ENCODE measurements around the gene TTC5.

The TTC5 gene, protein sequence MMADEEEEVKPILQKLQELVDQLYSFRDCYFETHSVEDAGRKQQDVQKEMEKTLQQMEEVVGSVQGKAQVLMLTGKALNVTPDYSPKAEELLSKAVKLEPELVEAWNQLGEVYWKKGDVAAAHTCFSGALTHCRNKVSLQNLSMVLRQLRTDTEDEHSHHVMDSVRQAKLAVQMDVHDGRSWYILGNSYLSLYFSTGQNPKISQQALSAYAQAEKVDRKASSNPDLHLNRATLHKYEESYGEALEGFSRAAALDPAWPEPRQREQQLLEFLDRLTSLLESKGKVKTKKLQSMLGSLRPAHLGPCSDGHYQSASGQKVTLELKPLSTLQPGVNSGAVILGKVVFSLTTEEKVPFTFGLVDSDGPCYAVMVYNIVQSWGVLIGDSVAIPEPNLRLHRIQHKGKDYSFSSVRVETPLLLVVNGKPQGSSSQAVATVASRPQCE

DNA sequence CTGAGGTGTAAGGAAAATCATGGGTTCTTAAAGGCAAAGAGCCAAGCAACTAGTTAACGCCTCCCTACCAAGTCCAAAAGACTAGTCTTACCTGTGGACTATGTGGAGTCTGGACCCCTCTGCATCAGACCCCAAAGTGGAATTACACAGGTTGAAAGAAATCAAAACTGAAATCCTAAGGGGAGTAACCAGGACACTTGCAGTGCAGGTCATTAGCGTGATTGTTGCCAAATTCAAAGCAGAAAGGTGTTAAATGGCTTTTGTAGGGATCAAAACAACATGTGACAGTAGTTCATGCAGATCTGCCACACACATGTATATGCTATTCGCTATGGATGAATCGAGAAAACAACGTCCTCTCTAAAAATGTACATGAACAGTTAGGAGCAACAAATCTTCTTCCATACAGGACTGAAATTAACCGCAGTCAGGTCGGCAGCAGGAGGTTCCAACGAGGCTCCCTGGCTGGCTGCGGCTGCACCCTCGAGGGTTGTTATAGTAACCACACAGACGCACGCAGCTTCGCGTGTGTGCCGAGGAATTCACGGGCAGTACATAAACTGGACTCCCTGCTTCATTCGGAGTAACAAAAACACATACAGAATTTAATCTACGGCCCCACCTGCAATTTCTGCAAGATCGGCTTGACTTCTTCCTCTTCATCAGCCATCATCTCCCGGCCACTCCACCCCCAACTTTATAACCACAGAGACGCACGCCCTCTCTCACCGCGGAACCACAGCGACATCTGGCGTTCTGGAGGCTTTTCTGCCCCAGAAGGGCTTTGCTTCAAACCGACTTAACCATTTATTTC lies at the start of gene TTC5:
Gene TTC5 (minus strand): TSS at position 687 of the 814 bp plus-strand sequence. CDS start 14 bp downstream, at position 673.
- H3K27ac Mint-ChIP-seq, result peak within 1 kb of the TSS; percentile 23
- H3K4me3 Mint-ChIP-seq, result peak within 1 kb of the TSS; percentile 97
- H3K36me3 Mint-ChIP-seq (ENCODE audit: low read depth), result peaks cover 22% of the 10 kb centered on the region
- H3K27me3 Mint-ChIP-seq (ENCODE audit: low read depth, poor library complexity), result no peaks in the 10 kb centered on the region
- DNase-seq, result peak; percentile 91
- H3K4me1 Mint-ChIP-seq, result peaks cover 27% of the 10 kb centered on the region
- TF ChIP-seq, protein P1, sequence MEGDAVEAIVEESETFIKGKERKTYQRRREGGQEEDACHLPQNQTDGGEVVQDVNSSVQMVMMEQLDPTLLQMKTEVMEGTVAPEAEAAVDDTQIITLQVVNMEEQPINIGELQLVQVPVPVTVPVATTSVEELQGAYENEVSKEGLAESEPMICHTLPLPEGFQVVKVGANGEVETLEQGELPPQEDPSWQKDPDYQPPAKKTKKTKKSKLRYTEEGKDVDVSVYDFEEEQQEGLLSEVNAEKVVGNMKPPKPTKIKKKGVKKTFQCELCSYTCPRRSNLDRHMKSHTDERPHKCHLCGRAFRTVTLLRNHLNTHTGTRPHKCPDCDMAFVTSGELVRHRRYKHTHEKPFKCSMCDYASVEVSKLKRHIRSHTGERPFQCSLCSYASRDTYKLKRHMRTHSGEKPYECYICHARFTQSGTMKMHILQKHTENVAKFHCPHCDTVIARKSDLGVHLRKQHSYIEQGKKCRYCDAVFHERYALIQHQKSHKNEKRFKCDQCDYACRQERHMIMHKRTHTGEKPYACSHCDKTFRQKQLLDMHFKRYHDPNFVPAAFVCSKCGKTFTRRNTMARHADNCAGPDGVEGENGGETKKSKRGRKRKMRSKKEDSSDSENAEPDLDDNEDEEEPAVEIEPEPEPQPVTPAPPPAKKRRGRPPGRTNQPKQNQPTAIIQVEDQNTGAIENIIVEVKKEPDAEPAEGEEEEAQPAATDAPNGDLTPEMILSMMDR (IDR thresholded peaks at IDR 0.05), result peak; percentile 92
- peaks cover 14% of the 10 kb centered on the region for H3K9me3 Mint-ChIP-seq

DNA sequence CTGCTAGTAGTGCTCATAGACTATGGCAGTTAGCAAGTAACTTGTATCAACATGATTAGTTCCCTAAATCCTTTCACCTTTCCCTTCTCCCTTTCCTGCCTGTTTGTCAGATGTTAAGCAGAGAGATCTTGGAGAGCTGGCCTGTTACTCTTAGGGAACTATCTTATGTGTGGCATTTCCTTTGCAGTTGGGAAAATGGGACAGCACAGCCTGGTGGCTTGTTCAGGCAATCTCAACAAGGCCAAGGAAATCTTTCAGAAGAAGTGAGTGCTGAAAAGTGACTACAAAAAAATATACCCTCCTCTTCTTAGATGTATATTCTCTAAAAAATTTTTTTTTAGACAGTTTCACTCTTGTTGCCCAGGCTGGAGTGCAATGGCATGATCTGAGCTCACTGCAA lies 45.1 kb upstream of the TTC5 start:
- no peak for DNase-seq
- Mint-ChIP-seq H3K27me3 (ENCODE audit: low read depth, poor library complexity) (no peaks in the 10 kb centered on the region), H3K27ac (no peak overlapping the region), H3K4me3 (no peak overlapping the region), H3K4me1 (no peaks in the 10 kb centered on the region), H3K9me3 (no peaks in the 10 kb centered on the region), H3K36me3 (ENCODE audit: low read depth) (peaks cover 81% of the 10 kb centered on the region)
- TF ChIP-seq, protein P1 (IDR thresholded peaks at IDR 0.05), result no peak

DNA sequence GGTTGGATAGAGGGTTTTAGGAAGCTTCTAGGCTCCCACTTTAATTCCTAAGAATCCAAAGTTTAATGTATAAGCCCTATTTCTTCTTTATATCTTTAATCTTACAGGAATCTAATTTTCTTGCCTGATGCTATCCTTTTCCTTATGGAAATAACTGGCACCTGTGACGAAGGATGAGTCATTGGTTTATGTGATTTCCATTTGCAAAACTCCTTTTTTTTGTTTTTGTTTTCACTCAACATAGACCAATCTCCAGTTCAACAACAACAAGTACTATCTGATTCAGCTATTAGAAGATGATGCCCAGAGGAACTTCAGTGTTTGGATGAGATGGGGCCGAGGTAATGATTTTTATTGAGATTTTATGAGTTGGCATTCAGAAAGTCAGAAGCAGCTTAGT lies 44.5 kb upstream of the TTC5 start:
- Mint-ChIP-seq H3K27ac (no peak overlapping the region), H3K27me3 (ENCODE audit: low read depth, poor library complexity) (no peaks in the 10 kb centered on the region), H3K4me3 (no peak overlapping the region), H3K36me3 (ENCODE audit: low read depth) (peaks cover 81% of the 10 kb centered on the region), H3K9me3 (no peaks in the 10 kb centered on the region), H3K4me1 (no peaks in the 10 kb centered on the region)
- DNase-seq, result no peak
- TF ChIP-seq, protein P1 (IDR thresholded peaks at IDR 0.05), result no peak

DNA sequence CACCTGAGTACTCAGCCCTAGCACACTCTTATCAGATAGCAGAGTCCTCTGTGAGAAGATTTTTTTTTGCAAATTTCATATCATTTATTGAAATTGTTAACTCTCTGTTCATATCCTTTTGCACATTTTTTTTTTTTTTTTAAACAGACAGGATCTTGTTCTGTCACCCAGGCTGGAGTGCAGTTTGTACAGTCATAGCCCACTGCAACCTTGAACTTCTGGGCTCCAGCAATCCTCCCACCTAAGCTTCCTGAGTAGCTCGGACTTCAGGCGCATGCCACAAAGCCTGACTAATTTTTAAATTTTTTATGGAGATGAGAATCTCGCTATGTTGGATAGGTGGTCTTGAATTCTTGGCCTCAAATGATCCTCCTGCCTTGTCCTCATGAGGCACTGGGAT lies 42.0 kb upstream of the TTC5 start:
- Mint-ChIP-seq H3K9me3 (no peaks in the 10 kb centered on the region), H3K27ac (no peak overlapping the region), H3K4me1 (peaks cover 15% of the 10 kb centered on the region), H3K36me3 (ENCODE audit: low read depth) (peaks cover 66% of the 10 kb centered on the region), H3K27me3 (ENCODE audit: low read depth, poor library complexity) (no peaks in the 10 kb centered on the region), H3K4me3 (no peak overlapping the region)
- TF ChIP-seq, protein P1 (IDR thresholded peaks at IDR 0.05), result no peak
- DNase-seq, result no peak

DNA sequence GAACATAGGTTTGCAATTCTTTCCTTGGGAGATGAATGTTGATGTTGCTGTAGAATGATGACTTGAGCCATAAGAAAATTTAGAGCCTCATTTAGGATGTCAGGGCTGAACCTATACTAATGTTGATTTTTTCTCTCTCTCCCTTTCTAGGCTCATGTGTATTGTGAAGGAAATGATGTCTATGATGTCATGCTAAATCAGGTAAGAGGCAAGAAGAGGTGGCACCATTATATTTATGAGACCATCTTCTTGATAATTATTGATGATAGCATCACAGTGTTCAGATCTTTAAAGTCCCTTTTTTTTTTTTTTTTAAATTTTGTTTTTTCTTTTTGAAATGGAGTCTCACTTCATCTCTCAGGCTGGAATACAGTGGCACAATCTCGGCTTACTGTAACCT lies 41.0 kb upstream of the TTC5 start:
- H3K4me1 Mint-ChIP-seq, result peaks cover 15% of the 10 kb centered on the region
- H3K9me3 Mint-ChIP-seq, result no peaks in the 10 kb centered on the region
- no peak for DNase-seq
- TF ChIP-seq, protein P1 (IDR thresholded peaks at IDR 0.05), result no peak
- no peak overlapping the region for H3K27ac Mint-ChIP-seq
- H3K36me3 Mint-ChIP-seq (ENCODE audit: low read depth), result peaks cover 56% of the 10 kb centered on the region
- H3K4me3 Mint-ChIP-seq, result no peak overlapping the region
- no peaks in the 10 kb centered on the region for H3K27me3 Mint-ChIP-seq (ENCODE audit: low read depth, poor library complexity)
